Measurements from ENCODE around the gene MAPKBP1. TPM values are rescaled to one million over a fixed set of nuclear protein-coding genes. Genes with fewer than 3 reads are reported as not detected.

Gene MAPKBP1
- total RNA-seq (2022; extraction: Qiagen RNA extraction) = 3.0 to 6.0 TPM (median 4.2 TPM) in 5 replicates

GRCh38 chr15:41774062-41774881 lies at the start of gene MAPKBP1:
Gene MAPKBP1, plus strand, starts transcription at chr15:41774484. Its CDS starts 792 bp downstream, at chr15:41775276.

GRCh38 chr15:41827880-41828806 lies 53.9 kb downstream of the MAPKBP1 start, which contains the start of gene JMJD7:
Gene JMJD7, plus strand, starts transcription at chr15:41828092. Its CDS starts 33 bp downstream, at chr15:41828125.

GRCh38 chr15:41838400-41838897 lies 64.2 kb downstream of the MAPKBP1 start, which contains the start of gene PLA2G4B:
Gene PLA2G4B, plus strand, starts transcription at chr15:41838847. Its CDS starts 67 bp downstream, at chr15:41838914.

Other genes starting within 250 kb of the MAPKBP1 start
- gene RPAP1, start 230.2 kb upstream of the MAPKBP1 start, total RNA-seq (2022; extraction: Qiagen RNA extraction) = 8.6 to 11.9 TPM (median 11.7 TPM) in 5 replicates
- 13.4 to 17.3 TPM (median 15.8 TPM) in 5 replicates for gene TYRO3, start 215.3 kb upstream of the MAPKBP1 start, total RNA-seq (2022; extraction: Qiagen RNA extraction)
- 5.9 to 7.7 TPM (median 6.3 TPM) in 5 replicates for gene MGA, start 114.1 kb upstream of the MAPKBP1 start, total RNA-seq (2022; extraction: Qiagen RNA extraction)
- 2.5 to 3.7 TPM (median 2.8 TPM) in 5 replicates for gene JMJD7, start 53.6 kb downstream of the MAPKBP1 start, total RNA-seq (2022; extraction: Qiagen RNA extraction)
- gene PLA2G4B, start 64.4 kb downstream of the MAPKBP1 start, total RNA-seq (2022; extraction: Qiagen RNA extraction) = 0.78 to 2.1 TPM (median 1.7 TPM) in 5 replicates
- 0.16 to 0.34 TPM (median 0.25 TPM) in 5 replicates for gene SPTBN5, start 119.6 kb downstream of the MAPKBP1 start, total RNA-seq (2022; extraction: Qiagen RNA extraction)
- 9.9 to 12.4 TPM (median 11.5 TPM) in 5 replicates for gene EHD4, start 198.1 kb downstream of the MAPKBP1 start, total RNA-seq (2022; extraction: Qiagen RNA extraction)
- not detected in 5 replicates for gene PLA2G4E, start 246.6 kb downstream of the MAPKBP1 start, total RNA-seq (2022; extraction: Qiagen RNA extraction)

All from A549 treated with Mapracorat at 1 μM for 4 hours (cell line).